Measurements from ENCODE around the gene PAX3.

Gene PAX3

DNA sequence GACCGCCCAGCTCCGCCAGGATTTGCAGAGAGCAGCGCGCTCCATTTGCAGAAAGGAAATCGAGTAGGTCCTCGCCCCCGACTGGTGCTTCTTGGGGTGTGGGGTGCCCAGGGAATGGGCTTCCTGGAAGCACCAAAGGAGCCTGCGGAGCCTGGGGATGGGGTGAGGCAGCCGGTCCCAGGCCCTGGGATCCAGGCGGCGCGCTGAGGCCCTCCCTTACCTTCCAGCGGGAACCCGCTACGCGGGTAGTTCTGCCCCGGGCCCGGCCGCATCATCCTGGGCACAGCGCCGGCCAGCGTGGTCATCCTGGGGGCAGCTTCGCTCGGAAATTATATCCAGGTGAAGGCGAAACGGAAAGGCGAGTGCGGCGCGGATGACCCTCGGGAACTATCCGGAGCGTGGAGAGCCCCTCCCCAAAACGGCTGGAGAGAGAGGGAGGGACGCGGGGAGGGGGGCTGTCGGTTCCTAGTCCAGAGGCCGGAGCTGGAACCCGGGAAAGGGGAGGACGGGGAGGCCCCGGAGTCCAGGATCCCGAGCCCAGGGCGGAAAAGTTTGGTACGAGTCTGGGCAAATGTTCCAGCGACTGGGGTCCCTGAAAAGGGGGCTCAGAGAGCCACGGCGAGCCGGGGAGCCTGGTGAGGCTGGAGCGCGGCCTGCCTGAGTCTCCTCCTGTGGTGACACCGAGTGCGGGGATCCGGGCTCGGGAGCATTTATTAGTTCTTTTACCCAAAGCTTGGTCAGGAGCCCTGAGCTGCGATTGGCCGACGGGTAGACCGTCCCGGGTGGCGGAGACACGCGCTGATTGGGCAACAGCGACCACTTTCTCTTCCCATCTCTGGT is at the start of gene PAX3:
Gene PAX3 (minus strand): TSS at position 688 of the 840 bp plus-strand sequence. CDS start 383 bp downstream, at position 305.
- H3K4me3 ChIP-seq (ENCODE audit: low read depth, low read length): no peak within 1 kb of the TSS; the same call in 1 of the 2 replicates
- TF ChIP-seq, protein P1, sequence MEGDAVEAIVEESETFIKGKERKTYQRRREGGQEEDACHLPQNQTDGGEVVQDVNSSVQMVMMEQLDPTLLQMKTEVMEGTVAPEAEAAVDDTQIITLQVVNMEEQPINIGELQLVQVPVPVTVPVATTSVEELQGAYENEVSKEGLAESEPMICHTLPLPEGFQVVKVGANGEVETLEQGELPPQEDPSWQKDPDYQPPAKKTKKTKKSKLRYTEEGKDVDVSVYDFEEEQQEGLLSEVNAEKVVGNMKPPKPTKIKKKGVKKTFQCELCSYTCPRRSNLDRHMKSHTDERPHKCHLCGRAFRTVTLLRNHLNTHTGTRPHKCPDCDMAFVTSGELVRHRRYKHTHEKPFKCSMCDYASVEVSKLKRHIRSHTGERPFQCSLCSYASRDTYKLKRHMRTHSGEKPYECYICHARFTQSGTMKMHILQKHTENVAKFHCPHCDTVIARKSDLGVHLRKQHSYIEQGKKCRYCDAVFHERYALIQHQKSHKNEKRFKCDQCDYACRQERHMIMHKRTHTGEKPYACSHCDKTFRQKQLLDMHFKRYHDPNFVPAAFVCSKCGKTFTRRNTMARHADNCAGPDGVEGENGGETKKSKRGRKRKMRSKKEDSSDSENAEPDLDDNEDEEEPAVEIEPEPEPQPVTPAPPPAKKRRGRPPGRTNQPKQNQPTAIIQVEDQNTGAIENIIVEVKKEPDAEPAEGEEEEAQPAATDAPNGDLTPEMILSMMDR (IDR thresholded peaks at IDR 0.05; ENCODE audit: insufficient read depth, low read depth, low read length, missing control alignments): no peak
- no peak for DNase-seq (ENCODE audit: low read depth)

DNA sequence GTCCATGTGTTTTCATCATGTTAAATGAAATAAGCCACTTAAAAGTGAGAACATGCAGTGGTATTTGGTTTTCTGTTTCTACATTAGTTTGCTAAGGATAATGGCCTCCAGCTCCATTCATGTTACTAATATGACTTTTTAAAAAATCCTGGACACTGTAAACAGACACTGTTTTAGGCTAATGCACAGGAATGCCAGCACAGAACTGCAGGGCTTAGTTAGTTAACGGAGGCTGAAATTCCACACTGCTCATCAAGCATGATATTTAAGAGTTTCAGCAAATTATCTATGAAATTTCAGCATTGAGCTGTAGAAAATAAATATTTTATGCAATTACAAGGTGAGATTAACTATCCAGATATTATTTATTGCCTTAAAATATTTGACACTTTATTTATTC is 42.5 kb upstream of the PAX3 start:
- TF ChIP-seq, protein P1 (IDR thresholded peaks at IDR 0.05; ENCODE audit: insufficient read depth, low read depth, low read length, missing control alignments): no peak

DNA sequence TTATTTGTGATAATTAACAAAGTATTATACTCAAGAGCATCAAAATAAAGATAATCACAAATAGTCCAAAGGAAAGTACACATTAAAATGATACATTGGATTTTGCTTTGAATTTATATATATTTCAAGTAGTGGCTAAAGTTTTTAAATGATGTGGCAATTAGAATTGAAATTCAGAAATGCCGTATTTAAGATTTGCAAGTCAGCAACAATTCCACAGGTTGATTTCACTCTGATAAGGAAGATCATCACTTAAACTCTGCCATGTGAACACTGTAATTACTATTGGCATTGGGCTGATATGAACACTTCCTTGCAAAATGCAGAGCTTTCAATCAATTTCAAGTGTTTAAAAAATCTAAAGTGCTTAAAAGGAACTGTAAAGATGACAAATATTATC is 39.6 kb upstream of the PAX3 start:
- no peak overlapping the region for H3K4me3 ChIP-seq (ENCODE audit: low read depth, low read length)
- TF ChIP-seq, protein P1 (IDR thresholded peaks at IDR 0.05; ENCODE audit: insufficient read depth, low read depth, low read length, missing control alignments): no peak
- no peak for DNase-seq (ENCODE audit: low read depth)

More for the DNA sequence above, 42.5 kb upstream of the PAX3 start:
- DNase-seq (ENCODE audit: low read depth): no peak
- no peak overlapping the region for H3K4me3 ChIP-seq (ENCODE audit: low read depth, low read length)

DNA sequence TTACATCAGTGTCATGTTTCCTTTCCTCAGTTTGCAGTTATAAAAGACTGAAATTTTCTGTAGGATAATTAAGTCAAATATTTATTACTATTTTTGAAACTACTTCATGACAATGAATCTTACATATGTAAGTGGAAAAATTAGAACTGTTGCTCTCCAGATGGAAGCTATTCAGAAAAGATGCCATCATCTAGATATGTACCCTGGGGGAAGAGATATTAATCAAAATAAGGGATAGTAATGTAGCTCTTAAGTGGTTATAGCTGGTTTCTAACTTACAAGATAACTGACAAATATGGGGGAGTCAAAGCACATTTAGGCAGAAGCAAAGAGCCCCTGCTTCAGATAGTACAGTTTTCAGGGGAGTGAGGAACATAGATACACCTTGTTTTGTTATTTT is 38.1 kb upstream of the PAX3 start:
- H3K4me3 ChIP-seq (ENCODE audit: low read depth, low read length): no peak overlapping the region
- no peak for DNase-seq (ENCODE audit: low read depth)
- TF ChIP-seq, protein P1 (IDR thresholded peaks at IDR 0.05; ENCODE audit: insufficient read depth, low read depth, low read length, missing control alignments): no peak

DNA sequence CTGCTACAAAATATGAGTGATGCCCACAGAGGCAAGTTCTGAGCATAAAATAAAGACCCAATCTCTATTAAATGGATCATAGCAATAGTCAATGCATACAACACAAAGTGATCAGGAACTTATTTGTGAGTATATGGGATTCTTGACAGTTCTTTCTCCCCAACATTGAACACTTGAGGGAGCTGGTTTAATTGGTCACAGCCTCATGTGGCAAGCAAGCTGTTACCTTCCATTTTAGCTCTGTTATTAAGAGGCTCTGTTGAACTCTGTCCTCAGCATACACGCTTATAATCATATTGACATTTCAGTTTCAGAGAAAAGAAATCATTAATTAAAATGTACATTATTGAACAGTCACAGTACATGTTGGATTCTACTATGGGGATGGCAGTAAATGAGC is 37.6 kb upstream of the PAX3 start:
- TF ChIP-seq, protein P1 (IDR thresholded peaks at IDR 0.05; ENCODE audit: insufficient read depth, low read depth, low read length, missing control alignments): no peak
- no peak for DNase-seq (ENCODE audit: low read depth)
- H3K4me3 ChIP-seq (ENCODE audit: low read depth, low read length): no peak overlapping the region

DNA sequence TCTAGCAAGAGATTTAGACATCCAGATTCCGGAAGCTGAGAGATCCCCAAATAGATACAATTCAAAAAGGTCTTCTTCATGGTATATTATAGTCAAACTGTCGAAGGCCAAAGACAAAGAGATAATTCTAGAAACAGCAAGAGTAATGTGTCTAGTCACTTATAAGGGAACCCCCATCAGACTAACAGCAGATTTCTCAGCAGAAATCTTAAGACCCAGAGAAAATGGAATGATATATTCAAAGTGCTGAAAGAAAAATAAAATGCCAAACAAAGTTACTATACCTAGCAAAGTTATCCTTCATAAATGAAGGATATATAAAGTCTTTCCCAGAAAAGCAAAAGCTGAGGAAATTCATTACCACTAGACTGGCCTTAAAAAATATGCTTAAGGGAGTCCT is 36.1 kb upstream of the PAX3 start:
- H3K4me3 ChIP-seq (ENCODE audit: low read depth, low read length): no peak overlapping the region
- no peak for DNase-seq (ENCODE audit: low read depth)
- TF ChIP-seq, protein P1 (IDR thresholded peaks at IDR 0.05; ENCODE audit: insufficient read depth, low read depth, low read length, missing control alignments): no peak
